Measurements from ENCODE around the gene RBM11. TPM values are rescaled to one million over a fixed set of nuclear protein-coding genes. Genes with fewer than 3 reads are reported as not detected.

RBM11 gene
- total RNA-seq, 1 donor from 2014 or later, result 4.8 TPM

GRCh38 chr21:14251336-14251735 lies 35.4 kb downstream of the RBM11 start:
- H3K27ac Mint-ChIP-seq (ENCODE audit: unreplicated experiment), result no peak overlapping the region
- H3K9me3 Mint-ChIP-seq (ENCODE audit: unreplicated experiment), result no peaks in the 10 kb centered on the region
- no peak for TF ChIP-seq CTCF (IDR thresholded peaks at IDR 0.05; ENCODE audit: unreplicated experiment)
- H3K27me3 Mint-ChIP-seq (ENCODE audit: unreplicated experiment), result no peaks in the 10 kb centered on the region
- H3K4me3 Mint-ChIP-seq (ENCODE audit: unreplicated experiment), result no peak overlapping the region
- peaks cover 4% of the 10 kb centered on the region for H3K4me1 Mint-ChIP-seq (ENCODE audit: unreplicated experiment)
- no peak for DNase-seq (ENCODE audit: low spot score)
- H3K36me3 Mint-ChIP-seq (ENCODE audit: low read depth, unreplicated experiment), result no peaks in the 10 kb centered on the region

GRCh38 chr21:14259747-14260146 lies 43.8 kb downstream of the RBM11 start:
- no peak for DNase-seq (ENCODE audit: low spot score)
- Mint-ChIP-seq H3K27me3 (ENCODE audit: unreplicated experiment) (peaks cover 4% of the 10 kb centered on the region), H3K27ac (ENCODE audit: unreplicated experiment) (no peak overlapping the region), H3K36me3 (ENCODE audit: low read depth, unreplicated experiment) (no peaks in the 10 kb centered on the region), H3K9me3 (ENCODE audit: unreplicated experiment) (no peaks in the 10 kb centered on the region), H3K4me1 (ENCODE audit: unreplicated experiment) (no peaks in the 10 kb centered on the region), H3K4me3 (ENCODE audit: unreplicated experiment) (no peak overlapping the region)
- TF ChIP-seq CTCF (IDR thresholded peaks at IDR 0.05; ENCODE audit: unreplicated experiment), result no peak

- no peak for DNase-seq (ENCODE audit: low spot score)
- H3K4me1 Mint-ChIP-seq (ENCODE audit: unreplicated experiment), result no peaks in the 10 kb centered on the region
These were observed 44.3 kb downstream of the RBM11 start for GRCh38 chr21:14260174-14260764.

GRCh38 chr21:14262039-14262438 lies 46.1 kb downstream of the RBM11 start:
- no peaks in the 10 kb centered on the region for H3K36me3 Mint-ChIP-seq (ENCODE audit: low read depth, unreplicated experiment)
- no peaks in the 10 kb centered on the region for H3K9me3 Mint-ChIP-seq (ENCODE audit: unreplicated experiment)
- H3K27ac Mint-ChIP-seq (ENCODE audit: unreplicated experiment), result no peak overlapping the region
- no peak for DNase-seq (ENCODE audit: low spot score)
- no peak for TF ChIP-seq CTCF (IDR thresholded peaks at IDR 0.05; ENCODE audit: unreplicated experiment)
- peaks cover 5% of the 10 kb centered on the region for H3K27me3 Mint-ChIP-seq (ENCODE audit: unreplicated experiment)
- H3K4me3 Mint-ChIP-seq (ENCODE audit: unreplicated experiment), result no peak overlapping the region
- H3K4me1 Mint-ChIP-seq (ENCODE audit: unreplicated experiment), result no peaks in the 10 kb centered on the region

More at GRCh38 chr21:14260174-14260764, 44.3 kb downstream of the RBM11 start:
- TF ChIP-seq CTCF (IDR thresholded peaks at IDR 0.05; ENCODE audit: unreplicated experiment), result no peak
- Mint-ChIP-seq H3K4me3 (ENCODE audit: unreplicated experiment) (no peak overlapping the region), H3K9me3 (ENCODE audit: unreplicated experiment) (no peaks in the 10 kb centered on the region), H3K27ac (ENCODE audit: unreplicated experiment) (no peak overlapping the region), H3K36me3 (ENCODE audit: low read depth, unreplicated experiment) (no peaks in the 10 kb centered on the region), H3K27me3 (ENCODE audit: unreplicated experiment) (peaks cover 4% of the 10 kb centered on the region)

GRCh38 chr21:14263879-14264278 lies 47.9 kb downstream of the RBM11 start:
- H3K4me1 Mint-ChIP-seq (ENCODE audit: unreplicated experiment), result no peaks in the 10 kb centered on the region
- H3K27me3 Mint-ChIP-seq (ENCODE audit: unreplicated experiment), result peaks cover 3% of the 10 kb centered on the region
- DNase-seq (ENCODE audit: low spot score), result no peak
- no peaks in the 10 kb centered on the region for H3K36me3 Mint-ChIP-seq (ENCODE audit: low read depth, unreplicated experiment)
- no peak overlapping the region for H3K4me3 Mint-ChIP-seq (ENCODE audit: unreplicated experiment)
- no peaks in the 10 kb centered on the region for H3K9me3 Mint-ChIP-seq (ENCODE audit: unreplicated experiment)
- no peak overlapping the region for H3K27ac Mint-ChIP-seq (ENCODE audit: unreplicated experiment)
- TF ChIP-seq CTCF (IDR thresholded peaks at IDR 0.05; ENCODE audit: unreplicated experiment), result no peak

Measured in endothelial cell (in vitro differentiated cells).